Head of caudate nucleus (tissue), 42 donors: ENCODE measurements around the gene ABRACL.
"Not testable (repeated sequence)": the region's sequence is repeated elsewhere in the genome, so short reads cannot be mapped to it uniquely, and the experiment has no call there.

Experiments used
- DNase-seq, 42 donors: peaks; one replicate each; pipeline versions ENCODE4 v3.0.0 to v3.0.0-alpha.2; 2020 to 2021; ENCODE audit warnings: mixed read lengths in 7 of 42
- intact Hi-C: fragments of 100-400 bp; cut with DNase I; formaldehyde crosslinking; loops from one replicate; pipeline ENCODE4 v1.15.0; 2022

The ABRACL gene

DNA sequence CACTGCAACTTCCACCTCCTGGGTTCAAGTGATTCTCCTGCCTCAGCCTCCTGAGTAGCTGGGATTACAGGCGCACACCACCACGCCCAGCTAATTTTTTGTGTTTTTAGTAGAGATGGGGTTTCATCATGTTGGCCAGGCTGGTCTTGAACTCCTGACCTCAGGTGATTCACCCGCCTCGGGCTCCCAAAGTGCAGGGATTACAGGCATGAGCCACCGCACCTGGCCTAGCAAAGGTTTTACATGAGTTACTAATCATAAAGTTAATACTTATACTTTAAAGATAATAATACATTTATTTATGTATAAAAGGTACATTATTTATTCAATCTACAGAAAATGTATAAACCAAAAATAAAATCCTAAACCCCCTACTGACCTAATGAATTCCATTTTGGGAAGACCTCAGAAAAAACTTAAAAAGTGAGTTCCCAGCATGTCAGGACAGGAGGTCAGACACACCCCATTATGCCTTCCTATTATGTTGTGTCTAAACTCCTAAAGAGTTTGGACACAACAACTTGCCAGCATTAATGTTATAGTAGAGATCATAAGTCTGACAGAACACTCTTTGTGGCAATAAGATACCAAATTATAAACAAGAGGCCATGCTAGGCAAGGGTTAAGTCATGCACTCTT is 21.7 kb downstream of the ABRACL start:
- DNase-seq, intact Hi-C loops: not testable (repeated sequence)

DNA sequence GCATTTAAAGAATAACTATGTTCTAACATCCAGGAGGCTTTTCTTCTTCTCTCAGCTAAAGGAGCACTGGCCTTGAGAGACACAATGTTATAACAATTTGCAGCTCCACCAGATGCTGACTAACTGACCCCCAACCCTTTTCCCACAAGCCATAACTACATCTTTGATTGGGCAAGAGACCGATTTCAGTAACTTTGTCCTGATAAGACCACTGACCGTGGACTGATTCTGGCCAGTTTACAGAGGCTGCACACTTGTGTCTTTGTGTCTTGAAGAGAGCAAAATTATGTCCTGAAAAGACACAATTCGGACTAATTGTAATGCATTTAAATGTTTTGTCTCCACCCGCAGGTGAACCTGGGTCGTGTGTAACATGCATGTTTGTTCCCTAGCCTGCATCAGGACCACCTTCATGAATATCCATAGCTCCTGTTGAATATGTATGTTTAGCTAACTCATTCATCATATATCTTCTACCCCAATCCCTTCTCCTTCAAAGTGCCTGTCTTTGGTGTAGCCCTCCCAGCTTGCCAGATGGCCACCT is 22.3 kb downstream of the ABRACL start:
- intact Hi-C loops = no loop called here
- DNase-seq = no peak

GRCh38 chr6:139051396-139052060 is 23.0 kb downstream of the ABRACL start:
- no peak for DNase-seq
- intact Hi-C loops = no loop called here

DNA sequence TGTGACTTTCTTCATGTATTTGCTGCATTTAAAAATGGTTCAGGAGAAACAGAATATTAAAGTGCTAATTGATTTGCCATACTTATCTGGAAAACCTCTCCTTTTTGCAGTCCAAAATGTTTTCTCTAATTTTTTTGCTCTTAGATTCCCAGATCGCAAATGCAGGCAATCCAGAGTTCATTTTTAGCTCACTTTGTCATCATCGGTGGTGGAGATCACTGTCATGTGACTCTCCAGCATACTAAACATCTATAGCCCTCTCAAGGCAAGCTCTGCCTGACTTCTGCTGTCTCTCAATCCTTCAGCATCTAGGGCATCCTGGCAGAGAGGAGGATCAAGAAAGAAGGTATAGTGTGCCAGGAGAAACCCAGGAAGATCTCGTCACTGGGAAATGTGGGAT is 24.8 kb downstream of the ABRACL start:
- intact Hi-C loops = no loop called here
- DNase-seq = no peak

- intact Hi-C loops = no loop called here
- DNase-seq = no peak
These were observed 25.5 kb downstream of the ABRACL start for GRCh38 chr6:139054001-139054400.

GRCh38 chr6:139055709-139056108 is 27.2 kb downstream of the ABRACL start:
- no peak for DNase-seq

DNA sequence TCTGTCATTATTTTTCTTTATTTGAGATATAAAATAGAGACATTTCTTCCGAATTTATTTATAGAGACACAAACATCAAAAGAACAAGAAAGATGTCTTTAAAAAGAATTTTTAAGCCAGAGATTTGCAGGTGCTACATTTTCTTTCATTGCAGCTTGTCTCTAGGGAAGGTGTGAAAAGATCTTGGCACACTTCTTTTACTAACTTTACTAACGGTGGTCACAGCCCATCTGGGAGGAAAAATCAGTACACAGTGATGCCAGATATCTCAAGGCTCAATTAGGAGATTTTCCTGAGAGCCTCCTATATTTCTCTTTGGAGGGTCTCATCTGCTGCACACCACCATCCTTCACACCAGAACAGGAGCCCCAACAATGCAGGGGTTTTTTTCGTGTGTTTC is 29.5 kb downstream of the ABRACL start:
- intact Hi-C loops = no loop called here
- DNase-seq = no peak

More at GRCh38 chr6:139055709-139056108, 27.2 kb downstream of the ABRACL start:
- intact Hi-C loops = no loop called here

- no peak for DNase-seq
- intact Hi-C loops = no loop called here
These were observed 31.8 kb downstream of the ABRACL start for GRCh38 chr6:139060332-139060731.

DNA sequence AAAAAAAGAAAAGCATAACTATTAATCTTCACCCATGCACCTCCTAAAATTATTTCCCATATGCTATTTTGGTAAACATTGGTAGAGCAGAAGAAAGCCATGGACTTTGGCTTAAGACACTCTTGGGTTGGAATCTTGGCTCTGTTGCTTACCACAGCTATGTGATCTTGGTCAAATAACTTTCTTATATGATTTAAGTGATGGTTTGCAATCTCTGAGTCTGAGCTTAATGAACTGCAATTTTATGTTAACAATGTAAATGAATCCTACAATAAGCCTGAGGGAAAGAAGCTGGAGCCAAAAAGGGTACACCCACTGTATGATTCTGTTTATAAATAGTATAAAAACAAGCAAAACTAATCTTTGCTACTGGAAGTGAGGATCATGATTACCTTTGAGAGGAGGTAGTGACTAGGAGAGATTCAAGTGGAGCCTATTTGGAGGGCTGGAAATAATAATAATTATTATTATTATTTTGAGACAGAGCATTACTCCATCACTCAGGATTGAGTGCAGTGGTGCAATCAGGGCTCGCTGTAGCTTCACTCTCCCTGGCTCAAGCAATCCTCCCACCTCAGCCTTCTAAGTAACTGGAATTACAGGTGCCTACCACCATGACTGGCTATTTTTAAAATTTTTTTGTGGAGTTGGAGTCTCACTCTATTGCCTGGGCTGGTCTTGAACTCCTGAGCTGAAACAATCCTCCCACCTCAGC is 34.5 kb downstream of the ABRACL start:
- intact Hi-C loops = no loop called here
- DNase-seq = no peak

- intact Hi-C loops = no loop called here
These were observed 36.6 kb downstream of the ABRACL start for GRCh38 chr6:139064981-139065665.

GRCh38 chr6:139066080-139066479 is 37.5 kb downstream of the ABRACL start:
- no peak for DNase-seq
- intact Hi-C loops = no loop called here

More at GRCh38 chr6:139064981-139065665, 36.6 kb downstream of the ABRACL start:
- DNase-seq = no peak

GRCh38 chr6:139068846-139069245 is 40.3 kb downstream of the ABRACL start:
- intact Hi-C loops = no loop called here
- DNase-seq = no peak

DNA sequence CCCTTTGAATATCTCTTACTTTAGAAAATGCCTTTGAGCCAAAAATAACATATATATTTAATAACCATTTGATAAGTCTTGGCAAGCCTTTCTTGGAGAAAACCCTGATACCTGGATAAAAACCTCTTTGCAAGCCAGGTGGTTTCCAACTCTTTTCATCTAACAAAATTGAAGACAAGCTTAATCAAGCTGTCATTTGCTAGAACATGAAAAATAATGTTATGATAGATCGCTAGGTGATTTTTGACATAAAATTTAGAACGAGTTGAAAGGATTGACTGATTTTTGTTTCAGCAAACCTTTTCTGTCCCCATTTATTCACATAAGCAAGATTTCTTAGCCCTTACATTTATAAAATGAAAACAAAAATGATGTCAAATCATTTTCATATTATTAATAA is 44.6 kb downstream of the ABRACL start:
- DNase-seq = peak in 1 of 42 donors; percentile 10
- intact Hi-C loops = no loop called here

GRCh38 chr6:139079018-139079417 is 50.5 kb downstream of the ABRACL start:
- DNase-seq = no peak
- intact Hi-C loops = no loop called here

GRCh38 chr6:139080255-139080920 is 51.8 kb downstream of the ABRACL start:
- DNase-seq = peak in 6 of 42 donors; percentile 11 to 26 (median 22)
- intact Hi-C loops = no loop called here

DNA sequence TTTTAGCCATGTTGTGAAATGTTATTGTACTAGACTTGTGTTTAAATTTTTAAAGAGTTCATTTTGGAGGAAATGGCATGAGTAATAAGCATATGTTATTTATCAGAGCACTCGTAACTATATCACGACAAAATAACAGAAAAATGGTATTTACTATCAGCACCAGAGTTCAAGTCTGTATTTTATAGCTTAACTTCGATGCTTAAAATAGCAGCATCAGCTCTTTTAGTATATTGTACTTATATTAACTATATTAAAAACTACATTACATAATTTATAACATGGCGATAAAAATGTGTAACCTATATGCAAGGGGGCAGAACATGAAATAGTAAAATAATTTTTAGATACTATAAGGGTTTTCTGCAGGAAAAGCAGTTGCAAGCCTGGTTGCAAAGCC is 52.9 kb downstream of the ABRACL start:
- DNase-seq = no peak
- intact Hi-C loops = no loop called here

GRCh38 chr6:139082370-139082769 is 53.8 kb downstream of the ABRACL start:
- intact Hi-C loops = no loop called here
- DNase-seq = no peak

GRCh38 chr6:139091826-139092225 is 63.3 kb downstream of the ABRACL start:
- intact Hi-C loops = no loop called here
- no peak for DNase-seq
